Activated CD4-positive, alpha-beta T cell treated with anti-CD3 and anti-CD28 coated beads, Interleukin-2, amount 50 U/mL, for 48 hours (primary cell): ENCODE results near the gene RFX8.
"Not testable (repeated sequence)": the region's sequence is repeated elsewhere in the genome, so short reads cannot be mapped to it uniquely, and the experiment has no call there.

ENCODE experiments used
- DNase-seq, 2 experiments: peaks; one replicate each; pipeline ENCODE4 v3.0.0-alpha.2; 2020

The RFX8 gene

DNA sequence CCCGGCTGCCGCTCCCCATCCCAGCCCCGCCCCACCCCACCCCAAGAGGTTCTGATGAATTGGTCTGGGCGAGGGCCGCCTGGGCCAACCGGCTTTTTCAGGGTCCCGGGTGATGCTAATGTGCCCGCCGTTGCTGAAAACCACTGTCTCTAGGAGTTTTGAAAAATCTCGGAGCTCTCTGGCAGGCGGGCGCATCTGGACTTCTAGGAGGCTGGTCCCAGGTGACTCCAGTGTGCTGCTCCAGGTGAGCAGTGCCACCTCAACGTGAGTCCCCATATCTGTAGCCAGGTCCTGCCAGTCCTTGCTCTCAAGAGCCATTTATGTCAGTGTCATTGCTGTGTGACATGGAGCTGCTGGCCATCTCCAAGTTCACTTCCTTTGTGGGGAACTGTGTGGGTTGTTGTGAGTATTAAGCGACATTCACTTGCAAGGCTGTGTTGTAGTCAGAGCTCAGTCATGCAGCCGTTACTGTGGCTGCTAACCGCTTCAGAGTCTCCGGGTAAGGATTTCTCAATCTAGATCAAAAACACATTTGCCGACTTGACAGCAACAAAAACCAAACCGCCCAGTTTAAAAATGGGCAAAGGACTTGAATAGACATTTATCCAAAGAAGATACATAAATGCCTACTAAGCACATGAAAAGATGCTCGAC is at the start of gene RFX8:
Gene RFX8 (minus strand): TSS at position 382 of the 654 bp plus-strand sequence. CDS start 8,264 bp downstream, outside the sequence.
- peak; percentile 53 to 68 for DNase-seq

DNA sequence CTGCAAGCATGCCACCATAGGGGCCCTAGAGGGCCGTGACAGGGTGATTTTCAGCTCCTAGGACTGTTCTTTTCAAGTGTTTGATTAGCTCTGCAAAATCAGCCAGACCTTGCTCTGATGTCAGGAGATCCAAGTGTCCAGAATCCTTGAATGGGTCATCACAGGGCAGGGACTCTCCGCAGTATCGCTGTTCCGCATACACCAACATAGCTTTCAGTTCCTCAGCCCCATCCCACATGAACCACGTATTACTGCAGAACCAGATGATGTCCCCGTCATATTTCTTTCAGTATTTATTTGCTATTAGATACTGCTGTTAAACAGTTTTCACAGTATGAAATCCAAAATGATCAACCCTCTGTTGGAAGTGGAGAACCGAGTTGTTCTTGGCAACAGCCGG is 46.6 kb upstream of the RFX8 start:
- no peak for DNase-seq

DNA sequence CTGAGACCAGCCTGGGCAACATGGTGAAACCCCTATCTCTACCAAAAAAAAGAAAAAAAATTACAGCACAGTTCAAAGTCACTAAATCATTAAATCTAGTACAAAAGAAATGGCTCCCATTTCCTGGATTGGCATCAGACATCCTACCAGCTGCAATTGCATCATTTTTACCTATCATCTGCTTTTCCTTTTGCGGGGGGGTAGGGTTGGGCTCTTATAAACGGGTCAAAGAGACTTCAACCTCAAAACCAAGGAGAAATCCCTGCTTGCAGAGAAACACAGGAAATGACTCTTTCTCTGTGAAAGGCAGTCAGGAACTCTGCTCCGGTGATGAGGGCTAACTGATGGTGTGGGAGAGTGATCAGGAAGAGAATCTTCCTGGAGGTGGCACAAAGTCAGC is 45.3 kb upstream of the RFX8 start:
- no peak for DNase-seq

DNA sequence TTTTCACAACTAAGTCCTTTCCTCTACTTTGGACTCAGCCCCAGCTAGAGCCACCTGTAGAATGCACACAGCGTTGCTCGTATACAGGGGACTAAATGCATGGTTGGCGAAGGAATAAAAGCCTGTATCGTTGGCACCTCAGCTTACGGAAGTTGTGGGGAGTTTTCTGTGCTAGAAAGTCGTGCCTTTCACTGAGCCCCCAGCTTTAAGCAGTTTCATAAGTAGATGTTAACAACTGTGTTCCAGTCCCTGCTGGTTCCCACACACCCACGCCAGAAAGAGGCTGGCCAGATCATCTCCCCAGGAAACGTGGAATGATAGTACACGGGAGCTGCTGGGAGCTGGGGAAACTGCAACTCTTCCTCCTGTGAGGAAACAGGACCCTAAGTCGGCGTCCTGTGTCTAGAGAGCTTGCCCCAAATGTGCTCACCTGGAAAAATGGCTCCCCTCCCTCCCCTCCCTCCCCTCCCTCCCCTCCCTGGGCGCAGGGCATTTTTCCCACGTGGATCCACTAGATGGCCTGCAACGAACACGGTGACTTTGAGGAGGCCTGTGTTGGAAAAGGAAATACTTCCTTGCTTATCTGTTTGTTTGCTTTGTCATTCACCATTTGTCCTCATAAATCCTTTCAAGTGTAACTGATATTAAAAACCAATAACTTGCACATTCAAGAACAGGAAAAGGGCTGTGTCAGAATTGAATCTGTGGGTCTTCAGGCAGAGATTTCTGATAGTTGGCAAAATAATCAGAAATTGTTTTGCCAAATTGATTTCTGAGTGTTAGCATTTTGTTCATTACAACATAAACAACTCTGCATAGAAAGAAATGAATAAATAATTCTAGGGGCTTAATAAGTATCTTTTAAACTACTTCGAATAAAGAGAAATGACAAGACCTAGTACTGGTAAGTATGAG is 43.9 kb upstream of the RFX8 start:
- no peak for DNase-seq

DNA sequence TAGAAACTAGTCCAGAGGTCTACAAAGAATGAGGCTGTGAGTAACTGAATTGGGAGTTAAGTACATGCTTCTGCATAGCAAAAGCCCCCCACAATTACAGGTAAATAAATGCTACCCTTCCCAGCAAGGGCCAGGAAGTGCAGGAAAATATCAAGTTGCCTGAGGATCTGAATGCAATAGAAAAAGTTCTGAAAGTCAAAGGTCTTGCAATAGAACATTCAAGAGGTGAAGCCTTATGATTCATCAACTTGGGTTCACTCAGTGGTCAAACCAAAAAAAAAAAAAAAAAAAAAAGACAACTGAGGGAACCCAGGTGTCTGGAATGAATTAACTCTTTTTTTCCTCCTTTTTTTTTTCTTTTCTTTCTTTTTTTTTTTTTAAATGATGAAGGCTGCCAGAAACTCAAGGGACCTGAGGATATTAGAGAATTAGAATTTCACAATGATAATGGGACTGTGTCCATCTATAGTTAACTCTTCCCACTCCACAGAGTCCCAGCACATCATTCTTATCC is 42.9 kb upstream of the RFX8 start:
- DNase-seq = no peak

DNA sequence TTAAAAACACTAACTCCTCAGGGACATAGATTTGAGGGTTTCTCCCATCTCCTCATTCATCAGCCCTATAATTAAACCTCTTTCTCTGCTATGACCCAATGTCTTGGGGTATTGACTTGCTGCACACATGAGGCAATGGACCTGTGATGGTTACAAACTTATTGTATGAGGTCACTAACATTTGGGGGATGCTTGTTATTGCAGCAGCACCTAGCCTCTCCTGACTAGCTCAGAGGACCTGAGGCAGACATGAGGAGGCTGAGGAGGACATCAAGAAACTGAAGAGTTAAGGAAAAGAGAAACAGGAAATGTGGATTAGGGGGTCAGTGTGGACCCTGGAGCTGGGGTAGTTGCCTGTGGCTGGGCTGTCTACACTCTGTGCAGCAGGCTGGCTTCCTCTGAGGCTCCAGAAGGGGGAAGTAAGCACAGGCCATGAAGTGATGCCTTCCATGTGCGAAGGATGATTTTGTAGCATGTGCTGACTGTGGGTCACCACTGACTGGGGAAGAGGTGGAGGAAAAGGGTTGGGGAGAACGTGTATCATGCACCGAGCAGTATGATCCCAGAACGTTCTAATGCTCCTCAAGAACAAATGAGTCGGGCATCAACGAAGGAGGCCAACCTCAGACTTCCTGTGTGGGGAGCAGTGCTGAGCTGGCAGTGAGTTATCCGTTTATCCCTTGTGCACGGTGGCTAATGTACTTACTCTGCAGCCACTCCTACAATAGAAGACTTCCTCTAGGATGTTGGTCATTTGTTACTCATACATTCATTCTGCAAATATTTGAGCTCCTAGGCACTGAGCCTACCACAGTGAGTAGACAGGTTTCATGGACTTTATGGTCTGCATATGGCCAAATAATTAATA is 42.1 kb upstream of the RFX8 start:
- peak; percentile 41 to 52 for DNase-seq

DNA sequence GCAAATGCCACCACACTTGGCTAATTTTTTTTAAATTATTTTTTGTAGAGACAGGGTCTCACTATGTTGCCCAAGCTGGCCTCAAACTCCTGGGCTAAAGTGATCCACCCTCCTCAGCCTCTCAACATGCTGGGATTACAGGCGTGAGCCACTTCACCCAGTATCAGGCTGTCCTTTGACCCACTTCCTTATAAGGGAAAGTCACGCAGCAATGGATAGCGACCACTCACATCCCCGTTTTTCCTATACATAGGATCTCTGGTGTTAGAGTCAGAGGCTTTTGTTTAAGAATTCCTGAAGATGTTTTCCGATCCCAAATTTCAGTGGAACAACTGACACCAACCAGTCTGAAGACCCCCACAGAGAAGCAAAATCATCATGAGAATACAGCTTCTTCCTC is 41.4 kb upstream of the RFX8 start:
- no peak for DNase-seq

DNA sequence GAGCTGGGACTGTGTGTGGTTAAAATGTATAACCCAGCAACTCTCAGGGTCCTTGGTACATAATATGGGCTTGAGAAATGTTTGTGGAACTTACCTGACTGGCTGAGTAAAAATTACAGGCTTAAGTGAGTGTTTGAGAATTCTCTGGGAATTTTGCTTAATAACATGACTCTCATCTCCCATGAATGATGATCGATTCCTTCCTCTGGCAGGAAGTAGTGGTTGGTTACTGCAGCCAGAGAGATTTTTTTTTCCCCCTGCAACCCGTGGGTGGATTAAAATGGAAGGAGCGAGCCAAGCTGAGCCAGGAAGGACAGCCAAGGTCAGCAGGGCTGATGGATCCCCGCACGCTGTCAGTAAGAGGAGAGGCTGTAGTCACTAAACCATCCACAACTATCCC is 40.6 kb upstream of the RFX8 start:
- DNase-seq = no peak

DNA sequence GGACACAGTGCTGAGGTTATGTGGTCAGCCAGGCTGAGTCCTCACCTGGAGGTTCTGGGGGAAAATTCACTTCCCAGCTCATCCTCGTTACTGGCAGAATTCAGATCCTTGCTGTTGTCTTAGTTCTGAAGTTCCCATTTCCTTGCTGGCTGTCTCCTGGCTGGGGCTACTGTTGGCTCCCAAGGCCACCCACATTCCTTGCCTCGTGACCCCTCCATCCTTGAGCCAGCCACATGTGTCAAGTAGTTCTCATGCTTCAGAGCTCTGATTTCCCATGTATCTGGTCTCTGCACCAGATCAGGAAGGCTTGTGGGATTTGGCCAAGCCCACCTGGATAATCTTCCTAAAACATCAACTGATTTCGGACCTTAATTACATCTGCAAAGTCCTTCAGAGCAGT is 38.1 kb upstream of the RFX8 start:
- DNase-seq = no peak

DNA sequence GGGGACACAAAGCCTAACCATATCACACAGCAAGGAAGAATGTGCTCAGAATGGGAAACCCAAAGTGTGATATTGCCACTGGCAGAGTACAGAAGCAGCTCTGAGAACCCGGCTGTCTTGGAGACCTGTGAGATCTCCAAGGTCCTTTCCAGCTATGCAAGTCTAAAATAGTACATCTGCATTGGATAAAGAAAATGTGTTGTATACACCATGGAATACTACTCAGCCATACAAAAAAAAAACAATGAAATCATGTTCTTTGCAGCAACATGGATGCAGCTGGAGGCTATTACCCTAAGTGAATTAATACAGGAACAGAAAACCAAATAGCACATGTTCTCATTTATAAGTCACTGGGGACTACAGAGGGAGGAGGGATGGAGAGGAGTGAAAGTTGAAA is 36.5 kb upstream of the RFX8 start:
- no peak for DNase-seq

DNA sequence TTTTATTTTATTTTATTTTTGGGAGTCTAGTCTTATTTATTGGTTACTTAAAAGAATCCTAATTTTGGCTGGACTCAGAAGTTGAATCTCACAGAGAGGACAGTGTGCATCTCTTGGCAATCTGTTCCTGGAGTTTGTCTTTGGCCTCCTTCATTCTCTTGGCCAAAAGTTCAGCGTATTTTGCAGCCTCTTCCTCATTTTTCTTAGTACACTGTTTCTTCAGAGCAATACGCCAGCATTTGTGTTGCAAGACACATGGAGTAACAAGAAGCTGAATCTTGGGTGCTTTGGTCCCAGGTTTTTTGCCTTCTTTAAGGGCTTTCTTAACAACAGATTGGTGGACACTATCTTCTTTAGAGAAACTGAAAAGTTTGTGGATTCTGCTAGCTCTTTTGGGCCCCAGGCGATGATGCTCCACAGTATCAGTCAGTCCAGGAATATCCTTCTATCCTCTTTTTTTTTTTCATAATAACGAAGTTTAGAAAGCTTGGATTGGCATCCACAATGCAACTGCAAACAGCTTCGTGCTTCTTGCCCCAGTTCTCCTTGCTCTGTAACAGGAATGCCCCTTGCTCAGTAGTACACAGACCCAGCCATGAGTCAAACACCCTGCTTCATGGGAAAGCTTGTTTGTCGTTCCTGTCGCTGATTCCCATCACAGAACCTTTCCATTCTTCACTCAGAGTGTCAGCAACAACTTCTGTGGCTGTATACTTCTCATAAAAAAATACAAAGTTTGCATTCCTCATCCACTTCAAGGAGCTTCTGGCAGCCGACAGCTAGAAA is 34.8 kb upstream of the RFX8 start:
- DNase-seq = no peak

DNA sequence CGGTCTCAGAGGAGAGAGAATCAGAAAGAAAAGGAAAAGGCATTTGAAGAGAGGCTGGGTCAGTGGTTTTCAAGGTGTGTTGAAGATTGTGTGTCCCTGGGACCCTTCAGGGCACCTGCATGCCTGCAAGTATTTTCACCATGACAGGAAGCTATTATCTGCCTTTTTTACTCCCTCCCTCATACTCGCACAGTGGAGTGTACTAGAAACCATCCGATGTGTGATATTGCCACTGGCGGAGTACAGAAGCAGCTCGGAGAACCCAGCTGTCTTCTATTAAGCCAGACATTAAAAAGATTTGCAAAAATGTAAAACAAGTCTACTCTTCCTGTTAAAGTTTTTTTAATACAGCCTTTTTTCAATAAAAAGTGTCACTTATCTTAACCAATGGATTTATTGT is 33.7 kb upstream of the RFX8 start:
- no peak for DNase-seq

DNA sequence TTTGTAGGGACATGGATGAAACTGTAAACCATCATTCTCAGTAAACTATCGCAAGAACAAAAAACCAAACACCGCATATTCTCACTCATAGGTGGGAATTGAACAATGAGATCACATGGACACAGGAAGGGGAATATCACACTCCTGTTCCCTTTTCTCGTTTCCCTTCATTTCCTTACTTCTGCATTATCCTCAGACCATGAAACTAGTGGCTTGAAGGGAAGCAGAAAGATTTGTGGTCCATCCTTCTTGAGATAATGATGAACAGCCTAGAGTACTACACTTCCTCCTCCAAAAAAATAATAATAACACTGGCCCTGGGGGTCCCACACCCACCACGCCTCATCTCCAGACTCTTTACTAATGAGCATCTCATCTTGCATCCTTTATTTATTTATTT is 30.4 kb upstream of the RFX8 start:
- DNase-seq = not testable (repeated sequence)

DNA sequence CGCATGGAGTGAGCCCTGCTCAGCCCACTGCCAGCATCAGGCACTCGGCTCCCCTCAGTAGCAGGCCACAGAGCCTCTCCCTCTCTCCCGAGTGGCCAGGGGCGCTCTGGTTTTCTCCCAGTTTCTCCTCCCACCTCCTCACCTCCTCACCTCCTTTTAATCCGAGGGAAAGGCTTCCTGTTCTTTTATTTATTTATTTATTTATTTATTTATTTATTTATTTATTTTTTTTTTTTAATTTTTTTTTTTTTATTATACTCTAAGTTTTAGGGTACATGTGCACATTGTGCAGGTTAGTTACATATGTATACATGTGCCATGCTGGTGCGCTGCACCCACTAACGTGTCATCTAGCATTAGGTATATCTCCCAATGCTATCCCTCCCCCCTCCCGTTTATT is 29.8 kb upstream of the RFX8 start:
- not testable (repeated sequence) for DNase-seq

DNA sequence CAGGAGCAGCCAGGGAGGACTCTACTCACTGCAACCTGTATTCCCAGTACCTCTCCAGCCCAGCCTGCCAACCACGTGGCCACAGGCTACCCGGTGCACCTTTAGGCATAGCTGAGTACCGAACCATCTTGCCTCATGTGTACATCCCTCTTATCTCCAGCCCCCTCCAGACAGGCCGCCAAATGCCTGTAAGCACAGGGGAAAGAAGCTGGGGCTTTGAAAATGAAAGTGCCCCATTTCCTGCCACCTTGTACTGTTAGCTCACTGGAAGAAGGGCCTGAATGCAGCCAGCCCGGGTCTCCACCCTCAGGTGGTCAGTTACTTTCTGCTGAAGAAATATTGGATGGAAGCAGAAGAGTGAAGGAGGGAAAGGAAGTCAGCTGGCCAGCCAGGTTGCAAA is 27.2 kb upstream of the RFX8 start:
- no peak for DNase-seq

DNA sequence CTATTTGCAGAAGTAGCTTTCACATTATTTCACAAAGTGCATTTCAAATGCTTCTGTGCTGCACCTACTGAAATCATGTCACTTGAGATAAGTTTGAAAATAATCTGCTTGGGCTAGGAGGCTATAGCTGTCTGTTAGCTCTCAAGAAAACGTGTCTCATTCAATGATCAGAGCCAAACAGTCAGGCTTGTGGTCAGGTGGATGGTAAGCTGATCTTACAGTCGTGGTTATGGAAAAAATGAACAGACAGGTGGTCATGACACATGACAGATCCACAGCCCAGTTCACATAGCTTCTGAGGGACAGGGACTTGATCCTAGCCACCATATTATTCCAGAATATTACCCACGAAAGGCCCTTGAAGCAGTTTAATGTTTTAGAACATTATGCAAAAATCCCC is 26.5 kb upstream of the RFX8 start:
- DNase-seq = no peak

DNA sequence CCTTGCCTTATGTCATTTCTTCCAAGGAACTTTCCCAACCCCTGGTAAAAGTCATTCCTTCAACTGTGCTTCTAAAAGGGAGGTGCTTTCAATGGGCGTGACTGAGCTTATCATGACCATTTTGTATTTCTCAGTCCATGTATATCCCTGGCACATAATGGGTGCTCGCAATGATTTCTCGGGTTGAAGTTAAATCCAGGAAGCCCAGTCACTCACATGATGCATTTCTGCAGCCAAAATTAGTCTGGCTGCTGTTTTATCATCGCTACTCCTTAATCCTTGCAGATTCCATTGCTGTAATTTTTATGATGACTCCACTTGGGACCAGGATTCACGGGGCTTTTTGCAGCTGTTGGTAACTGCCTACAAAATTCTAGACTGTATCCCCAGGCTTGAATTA is 25.9 kb upstream of the RFX8 start:
- DNase-seq = no peak

DNA sequence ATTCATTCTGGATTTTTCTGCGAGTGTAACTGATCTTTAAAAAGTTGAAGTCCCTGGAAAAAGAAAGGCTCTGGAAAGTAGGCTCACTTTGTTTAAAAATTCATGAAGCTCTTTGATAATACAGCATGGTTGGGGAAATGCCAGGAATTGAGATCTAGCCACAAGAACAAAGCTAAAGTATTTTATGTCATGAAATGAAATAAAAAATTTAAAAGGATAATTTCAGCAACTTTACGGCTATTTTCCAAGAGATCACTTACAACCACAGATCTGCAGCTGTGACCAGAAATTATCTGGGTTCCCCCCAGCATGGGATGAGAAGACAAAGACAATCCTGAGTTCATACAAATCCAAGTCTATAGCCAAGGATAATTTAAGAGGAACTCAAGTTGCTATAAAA is 25.3 kb upstream of the RFX8 start:
- no peak for DNase-seq

DNA sequence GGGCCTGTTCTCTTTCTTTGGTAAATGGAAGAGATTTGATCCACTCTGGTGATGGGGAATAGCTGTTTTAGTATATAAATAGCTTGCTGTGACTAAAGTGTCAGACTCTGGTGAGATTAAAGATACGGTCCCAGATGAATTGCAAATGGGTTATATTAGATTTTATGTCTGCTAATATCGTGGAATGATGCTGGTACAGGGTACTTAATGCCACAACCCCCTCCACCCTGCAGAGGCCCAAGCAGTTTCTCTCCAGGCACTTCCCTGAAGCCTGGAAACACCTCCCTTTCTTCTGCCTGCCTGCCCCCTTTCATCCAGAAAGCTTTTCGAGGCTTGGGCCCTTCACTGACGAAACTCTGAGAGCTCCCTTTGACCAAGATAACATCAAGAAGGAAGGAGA is 21.4 kb upstream of the RFX8 start:
- no peak for DNase-seq

DNA sequence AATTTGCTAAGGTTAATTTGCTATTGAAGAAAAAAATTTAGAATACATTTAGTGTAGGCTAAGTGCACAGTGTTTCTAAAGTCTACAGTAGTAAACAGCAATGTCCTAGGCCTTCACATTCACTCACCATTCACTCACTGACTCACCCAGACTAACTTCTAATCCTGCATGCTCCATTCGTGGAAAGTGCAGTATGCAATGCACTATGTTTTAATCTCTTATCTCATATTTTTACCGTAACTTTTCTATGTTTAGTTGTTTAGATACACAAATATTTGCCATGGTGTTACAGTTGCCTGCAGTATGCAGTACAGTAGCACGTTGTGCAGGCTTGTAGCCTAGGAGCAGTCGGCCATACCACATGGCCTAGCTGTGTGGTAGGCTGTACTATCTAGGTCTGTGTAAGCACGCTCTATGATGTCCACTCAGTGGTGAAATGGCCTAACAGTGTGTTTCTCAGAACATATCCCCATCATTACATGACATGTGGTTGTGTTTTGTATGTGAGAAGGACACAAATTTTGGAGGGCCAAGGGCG is 18.1 kb upstream of the RFX8 start:
- no peak for DNase-seq

DNA sequence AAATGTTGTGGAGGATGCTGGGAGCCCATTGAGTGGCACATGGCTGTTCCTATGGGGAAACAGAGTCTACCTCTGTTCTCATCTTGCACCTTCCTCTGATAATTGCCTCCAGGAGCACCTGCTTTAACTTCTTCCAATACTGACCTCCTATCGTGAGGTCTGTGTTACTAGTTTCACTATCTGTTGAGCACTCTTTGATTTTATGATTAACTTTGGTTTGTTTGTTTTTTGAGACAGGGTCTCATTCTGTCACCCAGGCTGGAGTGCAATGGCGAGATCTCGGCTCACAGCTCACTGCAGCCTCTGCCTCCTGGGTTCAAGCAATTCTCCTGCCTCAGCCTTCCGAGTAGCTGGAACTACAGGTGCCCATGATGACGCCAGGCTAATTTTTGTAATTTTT is 12.1 kb upstream of the RFX8 start:
- no peak for DNase-seq

DNA sequence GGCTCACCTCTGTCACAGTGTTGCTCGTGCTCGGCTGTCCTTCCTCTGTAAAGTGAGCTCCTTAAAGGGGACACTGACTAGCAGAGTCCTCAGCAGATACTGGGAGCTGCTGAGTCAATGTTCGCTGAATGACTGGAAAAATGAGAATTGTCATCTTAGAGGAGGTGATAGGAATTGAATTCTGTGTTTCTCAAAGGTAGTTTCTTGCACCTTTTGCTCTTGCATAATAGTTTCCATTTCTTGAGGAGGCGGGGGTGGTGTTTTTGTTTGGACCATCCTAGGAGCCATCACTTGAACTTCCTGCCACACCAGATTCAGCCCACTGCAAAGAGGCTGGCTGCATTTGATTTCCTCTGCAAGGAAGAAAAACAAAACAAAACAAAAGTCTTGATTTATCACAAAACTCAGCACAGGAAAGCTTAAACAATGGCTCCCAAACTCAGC is 11.4 kb upstream of the RFX8 start:
- DNase-seq = peak; percentile 6 to 16
